ENCODE results near the gene SRSF3.
A peak's percentile ranks its signal among the peaks of the same experiment; 100 is the strongest.

The SRSF3 gene

DNA sequence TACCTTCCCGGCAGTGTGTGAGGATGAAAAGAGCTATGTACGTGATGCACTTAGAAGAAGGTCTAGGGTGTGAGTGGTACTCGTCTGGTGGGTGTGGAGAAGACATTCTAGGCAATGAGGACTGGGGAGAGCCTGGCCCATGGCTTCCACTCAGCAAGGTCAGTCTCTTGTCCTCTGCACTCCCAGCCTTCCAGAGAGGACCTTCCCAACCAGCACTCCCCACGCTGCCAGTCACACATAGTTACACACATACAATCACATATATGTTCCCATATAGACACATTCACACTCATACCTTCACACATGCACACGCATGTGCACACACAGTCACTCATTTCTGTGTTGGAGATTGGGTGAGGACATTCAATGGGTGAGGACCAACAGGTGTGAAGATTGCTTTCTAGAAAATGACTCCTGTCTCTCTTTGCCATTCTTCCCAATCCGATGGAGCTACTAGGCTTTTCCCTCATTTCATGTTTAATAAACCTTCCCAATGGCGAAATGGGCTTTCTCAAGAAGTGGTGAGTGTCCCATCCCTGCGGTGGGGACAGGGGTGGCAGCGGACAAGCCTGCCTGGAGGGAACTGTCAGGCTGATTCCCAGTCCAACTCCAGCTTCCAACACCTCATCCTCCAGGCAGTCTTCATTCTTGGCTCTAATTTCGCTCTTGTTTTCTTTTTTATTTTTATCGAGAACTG is 30.4 kb downstream of the SRSF3 start:
- DNase-seq = no peak

DNA sequence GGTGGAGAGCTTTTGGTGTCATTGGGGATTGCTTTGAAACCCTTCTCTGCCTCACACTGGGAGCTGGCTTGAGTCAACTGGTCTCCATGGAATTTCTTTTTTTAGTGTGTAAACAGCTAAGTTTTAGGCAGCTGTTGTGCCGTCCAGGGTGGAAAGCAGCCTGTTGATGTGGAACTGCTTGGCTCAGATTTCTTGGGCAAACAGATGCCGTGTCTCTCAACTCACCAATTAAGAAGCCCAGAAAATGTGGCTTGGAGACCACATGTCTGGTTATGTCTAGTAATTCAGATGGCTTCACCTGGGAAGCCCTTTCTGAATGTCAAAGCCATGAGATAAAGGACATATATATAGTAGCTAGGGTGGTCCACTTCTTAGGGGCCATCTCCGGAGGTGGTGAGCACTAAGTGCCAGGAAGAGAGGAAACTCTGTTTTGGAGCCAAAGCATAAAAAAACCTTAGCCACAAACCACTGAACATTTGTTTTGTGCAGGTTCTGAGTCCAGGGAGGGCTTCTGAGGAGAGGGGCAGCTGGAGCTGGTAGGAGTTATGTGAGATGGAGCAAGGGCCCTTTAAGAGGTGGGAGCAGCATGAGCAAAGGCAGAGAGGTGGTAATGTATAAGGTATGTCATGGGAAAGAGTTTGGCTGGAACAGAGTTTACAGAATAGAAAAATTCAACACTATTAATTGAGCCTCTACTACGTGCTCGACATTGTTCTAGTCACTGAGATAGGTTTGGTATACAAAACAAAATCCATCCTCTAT is 31.2 kb downstream of the SRSF3 start:
- no peak for DNase-seq

DNA sequence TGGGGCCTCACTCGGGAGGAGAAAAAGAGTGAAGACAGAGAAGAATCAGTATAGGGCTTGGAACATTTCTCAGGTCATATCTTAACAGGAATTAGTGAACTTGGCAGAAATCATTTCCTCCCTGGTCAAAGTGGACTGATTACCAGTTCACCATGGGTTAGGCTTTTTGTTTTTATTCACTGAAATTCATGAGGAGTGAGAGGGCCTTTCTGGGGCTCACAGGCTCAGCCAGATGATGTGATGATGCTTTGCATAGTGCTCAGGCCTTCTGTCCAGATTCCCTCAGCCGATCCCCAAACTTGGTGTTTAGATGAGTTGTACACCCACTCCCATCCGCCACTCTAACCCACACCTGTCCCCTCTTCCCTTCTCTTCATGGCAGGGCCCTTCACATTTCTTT is 32.5 kb downstream of the SRSF3 start:
- no peak for DNase-seq

DNA sequence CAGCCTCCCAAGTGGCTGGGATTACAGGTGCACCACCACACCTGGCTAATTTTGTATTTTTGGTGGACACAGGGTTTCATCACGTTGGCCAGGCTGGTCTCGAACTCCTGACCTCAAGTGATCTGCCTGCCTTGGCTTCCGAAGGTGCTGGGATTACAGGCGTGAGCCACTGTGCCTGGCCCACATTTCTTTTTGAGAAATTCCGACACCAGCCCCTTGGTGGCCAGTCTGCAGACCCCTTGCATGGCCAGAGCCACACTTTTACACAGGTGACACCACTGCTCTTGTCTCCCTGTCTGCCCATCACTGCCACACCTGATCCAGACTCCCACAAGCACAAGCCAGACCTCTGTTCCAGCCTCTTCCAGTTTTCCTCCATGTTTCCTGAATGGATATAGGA is 33.0 kb downstream of the SRSF3 start:
- no peak for DNase-seq

DNA sequence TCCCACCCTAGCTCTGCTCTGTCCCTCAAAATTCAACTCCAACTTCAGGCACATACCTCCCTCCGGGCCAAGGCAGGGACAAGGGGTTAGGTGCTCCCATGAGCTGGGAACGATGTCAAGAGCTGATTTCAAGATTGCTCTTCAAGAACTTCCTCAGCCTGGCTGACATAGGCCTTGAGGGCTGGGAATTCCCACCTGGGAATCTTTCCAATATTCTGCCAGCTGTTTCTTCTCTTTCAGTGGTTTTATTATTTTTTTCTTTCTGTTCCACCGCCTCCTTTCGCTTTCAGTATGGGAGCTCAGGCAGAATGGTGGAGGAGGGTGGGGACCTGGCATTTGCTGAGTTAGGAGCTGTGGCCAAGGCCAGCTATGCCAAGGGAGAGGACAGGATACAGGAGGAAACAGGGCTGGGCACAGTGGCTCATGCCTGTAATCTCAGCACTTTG is 33.7 kb downstream of the SRSF3 start:
- DNase-seq = peak; percentile 61

DNA sequence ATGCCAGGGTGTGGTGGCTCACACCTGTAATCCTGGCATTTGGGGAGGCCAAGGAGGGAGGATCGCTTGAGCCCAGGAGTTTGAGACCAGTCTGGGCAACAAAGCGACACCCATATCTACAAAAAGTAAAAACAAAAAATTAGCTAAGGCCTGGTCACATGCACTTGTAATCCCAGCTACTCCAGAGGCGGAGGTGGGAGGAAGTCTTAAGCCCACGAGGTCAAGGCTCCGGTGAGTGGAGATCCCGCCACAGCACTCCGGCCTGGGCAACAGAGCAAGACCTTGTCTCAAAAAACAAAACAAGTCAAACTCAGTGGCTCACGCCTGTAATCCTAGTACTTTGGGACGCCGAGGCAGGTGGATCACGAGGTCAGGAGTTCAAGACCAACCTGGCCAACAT is 35.6 kb downstream of the SRSF3 start:
- no peak for DNase-seq

DNA sequence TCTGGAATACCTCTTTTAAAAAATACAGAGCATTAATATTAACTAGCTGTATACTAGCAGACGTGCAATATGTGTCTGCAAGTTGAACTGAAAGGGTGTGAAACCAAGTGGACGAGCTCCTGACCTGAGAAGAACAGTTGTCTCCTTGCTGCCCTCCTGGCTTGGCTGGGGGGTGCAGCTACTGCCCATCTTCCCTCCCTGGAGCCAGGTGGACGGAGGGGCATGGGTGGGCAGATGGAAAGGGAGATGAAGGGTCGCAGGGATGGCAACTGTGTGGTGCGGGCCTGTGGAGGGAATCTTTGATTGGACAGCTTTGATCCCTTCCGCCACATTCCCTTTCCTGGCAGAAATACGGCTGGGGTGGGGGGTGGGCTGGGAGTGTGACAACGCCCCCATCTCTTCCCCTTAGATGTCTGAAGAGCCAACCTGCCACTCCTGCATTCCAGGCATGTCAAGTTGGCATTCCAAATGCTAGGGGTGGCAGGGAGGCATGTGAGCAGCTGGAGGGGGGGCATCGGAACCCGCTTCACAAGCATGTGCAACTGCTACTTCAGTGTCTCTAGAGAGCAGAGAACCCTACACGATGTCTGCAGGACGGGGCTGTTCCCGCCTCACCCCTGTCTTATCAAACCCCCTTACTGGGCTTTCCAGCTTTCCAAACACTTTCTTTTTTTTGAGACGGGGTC is 37.3 kb downstream of the SRSF3 start:
- DNase-seq = no peak

DNA sequence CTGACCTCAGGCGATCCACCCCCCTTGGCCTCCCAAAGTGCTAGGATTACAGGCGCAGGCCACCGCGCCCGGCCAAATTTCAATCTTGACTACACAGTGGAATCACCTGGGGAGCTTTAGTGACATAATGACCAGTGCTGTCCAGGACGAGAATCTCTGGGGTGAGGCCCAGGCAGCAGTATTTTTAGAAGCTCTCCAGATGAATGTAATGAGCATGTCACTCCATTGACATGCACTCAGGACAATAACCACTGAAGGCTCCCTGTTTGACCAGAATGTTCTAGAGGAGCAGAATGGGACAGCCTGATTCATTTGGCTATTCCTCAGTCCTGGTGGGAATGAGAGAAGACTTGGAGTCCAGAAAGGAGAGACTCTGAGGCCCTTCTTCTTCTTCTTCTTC is 39.2 kb downstream of the SRSF3 start:
- no peak for DNase-seq

DNA sequence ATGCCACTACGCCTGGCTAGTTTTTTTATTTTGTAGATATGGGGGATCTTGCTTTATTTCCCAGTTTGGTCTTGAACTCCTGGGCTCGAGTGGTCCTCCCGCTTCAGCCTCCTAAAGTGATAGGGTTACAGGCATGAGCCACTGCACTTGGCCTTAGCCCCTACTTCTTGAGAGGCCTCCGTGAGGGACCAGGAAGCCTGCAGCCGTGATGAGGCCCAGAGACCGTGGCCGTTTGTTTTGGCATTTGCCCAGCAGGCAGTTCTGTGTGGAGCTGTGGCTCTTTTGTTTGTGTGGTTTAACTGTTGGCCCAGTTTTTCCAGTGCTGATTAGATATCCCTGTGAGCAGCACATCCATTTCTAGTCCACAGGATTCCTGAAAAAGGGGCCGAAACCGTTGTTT is 39.8 kb downstream of the SRSF3 start:
- DNase-seq = peak; percentile 50

DNA sequence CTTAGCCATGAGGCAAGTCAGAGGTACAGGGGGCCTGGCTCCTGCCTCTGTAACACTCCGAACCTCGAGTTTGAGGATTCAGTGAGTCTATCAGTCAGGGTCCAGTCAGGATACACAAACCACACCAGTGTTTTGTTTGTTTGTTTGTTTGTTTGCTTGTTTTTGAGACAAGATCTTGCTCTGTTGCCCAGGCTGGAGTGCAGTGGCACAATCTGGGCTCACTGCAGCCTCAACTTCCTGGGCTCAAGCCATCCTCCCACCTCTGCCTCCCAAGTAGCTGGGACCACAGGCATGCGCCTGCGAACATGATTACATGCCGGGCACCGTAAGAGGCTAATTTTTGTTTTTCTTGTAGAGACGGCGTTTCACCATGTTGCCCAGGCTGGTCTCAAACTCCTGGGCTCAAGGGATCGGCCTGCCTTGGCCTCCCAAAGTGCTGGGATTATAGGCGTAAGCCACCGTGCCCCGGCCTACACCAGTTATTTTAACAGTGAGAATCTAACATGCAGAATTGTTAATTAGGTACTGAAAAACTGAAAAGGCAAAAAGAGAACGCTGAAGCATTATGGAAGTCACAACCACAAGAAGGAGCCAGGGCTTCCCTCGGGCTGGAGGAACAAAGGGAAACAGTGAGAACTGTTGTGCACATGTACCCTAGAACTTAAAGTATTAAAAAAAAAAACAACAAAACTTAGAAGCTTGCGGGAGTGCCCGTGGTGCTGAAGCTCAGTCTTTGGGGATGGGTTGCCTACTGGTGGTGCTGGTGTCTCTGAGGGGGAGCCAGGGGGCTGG is 40.4 kb downstream of the SRSF3 start:
- DNase-seq = no peak

DNA sequence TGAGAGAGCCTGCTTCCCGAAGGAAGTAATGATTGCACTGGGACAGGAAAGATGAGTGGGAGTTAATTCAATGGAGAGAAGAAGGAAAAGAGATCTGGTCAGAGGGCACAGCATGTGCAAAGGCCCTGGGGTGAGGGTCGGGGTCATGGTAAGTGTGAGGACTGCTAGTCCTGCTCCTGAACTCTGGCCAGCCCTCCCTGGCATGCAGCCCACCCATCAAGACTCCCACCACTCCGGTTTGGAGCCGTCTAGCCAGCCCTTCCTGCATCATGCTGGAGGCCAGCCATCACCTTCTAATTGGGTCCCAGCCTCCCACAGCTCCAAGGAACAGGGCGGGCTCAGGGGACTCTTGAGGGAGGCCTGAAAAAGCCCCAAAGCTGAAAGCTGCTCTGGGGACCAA is 42.1 kb downstream of the SRSF3 start:
- no peak for DNase-seq

DNA sequence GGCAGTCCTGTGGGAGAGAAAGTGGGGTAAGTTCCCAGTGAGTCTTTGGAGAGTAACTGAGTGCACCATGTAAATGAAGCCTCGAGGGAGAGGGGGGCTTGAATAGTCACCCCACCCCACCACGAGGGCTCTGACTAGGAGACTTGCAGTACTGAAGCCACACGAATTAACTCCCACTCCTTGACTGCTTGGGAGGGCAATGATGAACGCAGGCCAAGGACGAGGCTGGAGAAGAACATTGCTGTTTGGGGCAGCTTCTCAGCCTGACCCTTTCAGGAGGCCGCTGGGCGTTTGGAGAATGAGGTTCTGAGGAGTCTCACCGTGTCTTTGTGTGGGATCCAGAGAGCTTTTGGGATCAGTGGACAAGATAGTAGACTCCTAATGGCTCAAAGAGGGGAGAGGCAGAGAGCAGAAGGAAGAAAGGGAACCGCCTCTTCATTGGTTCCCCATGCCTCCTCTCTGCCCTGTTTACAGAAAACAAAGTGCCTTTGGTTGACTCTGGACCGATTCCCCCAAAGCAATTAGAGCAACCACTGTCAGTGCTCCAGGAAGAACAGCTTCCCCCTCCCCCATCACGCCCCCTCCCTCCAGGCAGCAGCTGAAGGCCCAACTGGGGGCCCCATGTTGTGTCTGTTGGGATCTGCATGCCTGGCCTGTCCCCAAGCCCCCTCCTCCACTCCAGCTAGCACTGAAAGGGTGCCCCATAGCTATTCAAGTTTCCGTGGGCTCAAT is 42.7 kb downstream of the SRSF3 start:
- no peak for DNase-seq

DNA sequence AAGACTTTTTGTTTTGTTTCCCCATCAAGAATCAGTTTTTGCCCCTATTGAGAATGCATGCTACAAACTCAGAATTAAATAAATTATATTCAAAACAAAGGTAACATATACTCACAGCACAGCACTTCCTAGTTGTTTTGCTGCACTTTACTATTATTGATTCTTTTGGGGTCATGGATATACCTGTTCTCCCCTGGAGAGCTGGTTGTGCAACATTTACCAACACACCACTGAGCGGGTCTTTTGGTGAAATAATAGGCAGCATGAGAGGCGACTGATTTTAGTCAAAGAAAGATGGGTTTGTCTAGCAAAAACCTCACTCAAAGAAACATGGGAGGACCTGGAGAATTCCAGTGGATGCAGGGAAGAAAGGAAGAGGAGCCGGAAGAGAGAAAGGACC is 44.4 kb downstream of the SRSF3 start:
- no peak for DNase-seq

DNA sequence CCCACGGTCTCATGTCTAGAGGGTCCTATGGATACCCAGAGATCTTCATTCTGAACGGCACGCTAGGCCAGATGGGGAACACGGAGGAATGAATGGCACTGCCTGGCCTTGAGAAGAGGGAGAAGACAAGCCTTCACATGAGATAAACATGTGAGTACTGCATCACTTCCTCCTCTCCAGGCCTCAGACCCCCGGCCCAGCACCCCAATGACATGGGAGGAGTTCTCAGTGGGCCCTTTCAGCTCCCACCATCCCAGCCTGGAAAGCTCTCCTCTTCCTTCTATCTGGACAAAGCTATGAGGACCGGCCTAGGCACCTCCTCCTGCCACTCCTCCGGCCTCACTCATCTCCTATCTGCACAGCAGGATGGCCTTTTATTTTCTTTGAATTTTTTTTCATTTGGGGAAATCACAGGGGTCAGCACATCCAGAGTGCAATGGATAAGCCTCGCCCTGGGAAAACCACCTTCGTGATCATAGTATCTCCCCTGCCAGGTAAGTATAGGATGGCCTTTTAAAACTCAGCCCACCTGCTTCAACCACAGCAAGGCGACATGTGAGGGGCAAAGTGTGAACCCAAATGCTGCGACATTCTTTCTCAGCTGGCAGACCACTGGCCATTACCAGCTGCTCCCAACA is 45.1 kb downstream of the SRSF3 start:
- DNase-seq = no peak

DNA sequence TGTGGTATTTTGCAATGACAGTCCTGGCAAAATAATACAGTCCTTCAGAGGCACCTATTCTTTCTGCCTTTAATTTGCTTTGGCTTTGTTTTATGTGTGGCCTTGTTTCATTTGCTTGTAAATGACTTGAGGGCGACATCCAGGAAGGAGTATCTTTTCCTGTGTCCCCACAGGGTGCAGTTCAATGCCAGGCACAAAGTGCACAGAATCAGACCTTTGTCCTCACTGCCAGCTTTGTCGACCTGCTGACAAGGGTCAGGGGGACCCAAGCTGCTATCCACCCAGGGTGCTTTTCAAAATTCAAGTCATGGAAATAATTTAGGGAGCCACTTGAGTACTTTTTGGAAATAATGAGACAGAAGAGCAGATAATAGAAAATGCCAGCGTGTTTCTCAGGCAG is 47.4 kb downstream of the SRSF3 start:
- DNase-seq = no peak

DNA sequence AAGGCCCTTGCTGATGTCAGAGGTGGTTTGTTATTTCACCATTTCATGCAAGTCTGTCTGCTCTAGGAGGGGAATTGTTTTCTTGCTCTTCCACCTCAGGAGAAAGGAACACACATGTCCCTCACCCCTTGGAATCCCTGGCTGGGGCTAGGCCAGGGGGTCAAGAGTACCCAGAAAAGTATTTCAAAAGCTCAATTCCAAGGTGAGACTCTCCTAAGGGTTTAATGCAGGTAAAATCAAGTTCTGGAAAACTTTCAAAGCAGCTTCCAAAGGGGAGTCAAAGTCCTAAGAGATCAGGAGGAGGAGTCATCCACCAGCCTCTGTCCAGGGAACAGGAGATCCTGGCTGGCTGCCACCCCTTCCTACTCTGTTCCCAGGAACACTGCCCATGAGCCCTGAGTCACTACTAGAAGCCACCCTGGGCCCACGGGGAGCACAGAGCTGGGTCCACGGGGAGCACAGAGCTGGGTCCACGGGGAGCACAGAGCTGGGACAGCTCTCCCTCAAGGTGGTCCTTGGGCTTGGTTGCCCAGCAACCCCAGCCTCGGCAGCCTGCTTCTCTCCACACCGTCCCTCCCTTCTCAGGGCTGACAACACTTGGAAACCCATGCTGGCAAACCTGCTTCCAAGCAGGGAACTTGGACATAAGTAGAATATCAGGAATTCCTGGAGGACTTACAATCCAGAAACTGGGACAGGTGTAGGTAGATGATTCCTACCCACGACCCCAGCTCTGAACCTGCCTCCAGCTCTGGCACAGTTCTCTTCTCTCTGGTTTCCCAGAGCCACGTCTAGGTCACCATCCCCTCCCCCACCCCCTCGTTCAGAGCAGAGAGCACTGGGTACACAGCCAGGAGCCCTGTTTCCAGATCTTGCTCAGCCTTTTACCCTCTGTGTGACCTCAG is 49.0 kb downstream of the SRSF3 start:
- DNase-seq = peak; percentile 91

DNA sequence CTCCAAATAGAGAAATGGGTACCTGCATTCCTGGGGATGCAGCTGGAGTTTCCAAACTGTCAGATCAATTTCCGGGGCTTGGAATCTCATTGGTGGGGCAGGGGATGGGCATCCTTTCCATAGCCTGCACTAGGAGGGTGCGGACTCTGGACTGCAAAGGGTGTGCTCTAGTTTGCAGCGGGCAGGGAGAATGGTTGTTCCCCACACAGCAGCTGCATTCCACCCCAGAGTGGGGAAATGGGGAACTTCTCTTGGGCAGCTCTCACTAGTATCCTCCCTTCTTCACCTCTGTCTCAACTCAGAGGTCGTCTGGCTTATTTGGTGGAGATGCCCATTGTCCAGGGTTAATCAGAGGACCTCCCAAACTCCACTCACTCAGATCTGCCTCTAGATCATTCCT is 49.8 kb downstream of the SRSF3 start:
- DNase-seq = no peak

DNA sequence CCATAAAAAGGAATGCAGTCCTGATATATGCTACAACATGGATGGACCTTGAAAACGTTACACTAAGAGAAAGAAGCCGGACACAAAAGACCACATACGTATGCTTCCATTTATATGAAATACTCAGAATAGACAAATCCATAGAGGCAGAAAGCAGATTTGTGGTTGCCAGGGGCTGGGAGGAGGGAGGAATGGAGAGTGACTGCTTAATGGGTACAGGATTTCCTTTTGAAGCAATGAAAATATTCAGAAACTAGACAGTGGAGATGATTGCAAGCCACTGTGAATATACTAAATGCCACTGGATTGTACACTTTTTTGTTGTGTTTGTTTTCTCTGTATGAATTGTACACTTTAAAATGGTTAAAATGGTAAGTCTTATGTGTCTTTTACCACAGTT is 54.9 kb downstream of the SRSF3 start:
- DNase-seq = no peak

DNA sequence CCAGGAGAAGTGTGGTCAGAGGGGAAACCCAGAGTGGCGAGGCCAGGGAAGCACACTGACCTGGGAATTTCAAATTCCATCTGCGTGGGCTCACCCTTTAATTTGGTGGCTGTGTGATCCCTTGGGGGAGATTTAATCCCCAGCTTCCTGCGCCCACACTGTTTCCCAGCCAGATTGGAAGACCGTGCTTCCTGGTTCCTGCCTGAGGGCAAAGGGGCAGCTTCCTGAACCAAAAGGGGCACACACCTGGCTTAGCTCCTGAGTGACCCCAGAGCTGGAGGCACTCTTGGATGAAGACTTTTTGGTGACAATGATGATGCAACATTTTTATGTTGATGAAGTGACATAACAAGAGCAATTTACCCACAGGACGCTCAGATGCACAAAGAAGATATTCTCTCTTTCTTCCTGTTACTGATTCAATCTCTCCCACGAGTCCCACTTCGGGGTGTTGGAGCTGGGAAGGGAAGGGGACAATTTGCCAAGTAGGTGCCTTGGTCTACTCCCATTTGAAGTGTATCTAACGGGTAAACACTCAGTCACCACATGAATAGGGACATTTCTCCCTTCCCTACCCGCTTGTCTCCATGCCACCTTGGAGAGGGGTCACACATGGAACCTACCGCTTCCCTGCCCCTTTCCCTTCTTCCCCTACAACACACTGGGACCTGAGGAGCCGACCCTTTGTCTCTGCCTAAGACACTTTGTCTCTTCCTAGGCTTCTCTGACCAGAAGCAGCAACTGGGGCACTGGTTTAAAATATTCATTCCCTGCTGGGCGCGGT is 55.7 kb downstream of the SRSF3 start:
- peak; percentile 31 for DNase-seq

DNA sequence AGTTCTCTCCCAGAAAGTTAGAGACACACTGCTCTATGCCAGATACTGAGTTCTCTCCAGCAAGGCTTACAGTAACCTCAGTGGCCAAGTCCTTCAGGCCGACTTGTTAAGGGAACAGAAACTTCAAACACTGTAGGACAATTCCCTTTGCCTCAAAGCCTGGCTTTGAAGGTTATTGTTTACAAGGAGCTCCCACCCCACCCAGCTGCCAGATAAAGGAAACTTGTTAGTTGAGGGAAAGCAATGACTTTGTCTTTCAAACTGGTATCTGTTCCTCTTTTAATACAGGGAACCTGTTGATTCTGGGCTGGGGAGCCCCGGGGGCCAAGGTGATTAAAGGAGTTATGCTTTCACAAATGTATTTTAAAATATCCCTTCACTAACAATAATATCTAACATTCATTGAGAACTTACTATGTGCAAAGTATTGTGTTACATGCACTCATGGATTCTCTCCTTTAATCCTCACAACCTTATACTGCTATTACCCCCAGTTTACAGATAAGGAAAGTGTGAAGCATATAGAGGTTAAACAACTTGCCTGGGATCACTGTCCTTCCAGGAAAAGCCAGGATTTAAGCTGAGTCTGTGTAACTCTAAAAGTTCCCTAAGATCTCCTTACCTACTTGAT is 56.8 kb downstream of the SRSF3 start:
- DNase-seq = no peak

Data from EL (cell line).